ENCODE data around the gene GPC6.

DNA sequence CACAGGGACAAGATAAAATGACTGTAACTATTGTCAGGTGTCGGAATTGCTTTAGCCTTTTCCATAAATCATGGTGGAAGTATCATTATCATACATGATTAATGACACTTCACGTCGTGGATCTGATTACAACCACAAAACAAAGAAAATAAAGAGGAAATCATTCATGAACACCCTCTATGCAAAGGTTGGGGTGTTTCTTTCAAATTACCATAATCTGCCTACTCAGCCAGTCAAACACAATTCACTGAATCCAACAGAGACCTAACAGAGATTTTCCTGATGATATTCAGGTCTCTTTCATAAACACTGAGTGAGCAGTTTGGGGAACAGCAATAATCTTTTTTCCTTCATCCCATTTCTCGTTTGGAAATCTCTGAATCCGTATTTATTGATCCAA, 627.3 kb downstream of the GPC6 start:
- no peak for TF ChIP-seq EZH2 (IDR thresholded peaks at IDR 0.05; ENCODE audit: borderline replicate concordance)
- no peak for TF ChIP-seq CTCF (IDR thresholded peaks at IDR 0.05; ENCODE audit: poor library complexity)
